Muscle layer of colon (tissue), 2 donors: ENCODE measurements around the gene PCDHGA11.
A peak's percentile ranks its signal among the peaks of the same experiment; 100 is the strongest.
"Not testable (repeated sequence)": the region's sequence is repeated elsewhere in the genome, so short reads cannot be mapped to it uniquely, and the experiment has no call there.

Experiments
- H3K27ac ChIP-seq: one replicate; pipeline ENCODE4 v1.7.0; 2013; ENCODE audit warnings: low read depth, mild to moderate bottlenecking, low read length, moderate library complexity
- H3K27me3 ChIP-seq, 2 donors: one replicate each; pipeline ENCODE4 v1.7.0; 2013; ENCODE audit warnings: low read length in 2 of 2, mild to moderate bottlenecking in 2 of 2; ENCODE audit not compliant: insufficient read depth in 2 of 2, control insufficient read depth in 1 of 2
- H3K36me3 ChIP-seq: one replicate; pipeline ENCODE4 v1.7.0; 2013; ENCODE audit warnings: mild to moderate bottlenecking, low read length; ENCODE audit not compliant: insufficient read depth
- H3K4me1 ChIP-seq: one replicate; pipeline ENCODE4 v1.7.0; 2013; ENCODE audit warnings: mild to moderate bottlenecking, low read length; ENCODE audit not compliant: insufficient read depth
- H3K4me3 ChIP-seq, 2 donors: one replicate each; pipeline ENCODE4 v1.7.0; 2013; ENCODE audit warnings: low read length in 2 of 2, low read depth in 1 of 2, mild to moderate bottlenecking in 1 of 2, moderate library complexity in 1 of 2
- H3K9ac ChIP-seq: one replicate; pipeline ENCODE4 v1.7.0; 2013; ENCODE audit warnings: low read length
- H3K9me3 ChIP-seq: one replicate; pipeline ENCODE4 v1.7.0; 2013; ENCODE audit warnings: mild to moderate bottlenecking, low read length
- donor health status: abdominal sarcoma.
- donor health status: Adenocarcinoma of cecum.

The PCDHGA11 gene

DNA sequence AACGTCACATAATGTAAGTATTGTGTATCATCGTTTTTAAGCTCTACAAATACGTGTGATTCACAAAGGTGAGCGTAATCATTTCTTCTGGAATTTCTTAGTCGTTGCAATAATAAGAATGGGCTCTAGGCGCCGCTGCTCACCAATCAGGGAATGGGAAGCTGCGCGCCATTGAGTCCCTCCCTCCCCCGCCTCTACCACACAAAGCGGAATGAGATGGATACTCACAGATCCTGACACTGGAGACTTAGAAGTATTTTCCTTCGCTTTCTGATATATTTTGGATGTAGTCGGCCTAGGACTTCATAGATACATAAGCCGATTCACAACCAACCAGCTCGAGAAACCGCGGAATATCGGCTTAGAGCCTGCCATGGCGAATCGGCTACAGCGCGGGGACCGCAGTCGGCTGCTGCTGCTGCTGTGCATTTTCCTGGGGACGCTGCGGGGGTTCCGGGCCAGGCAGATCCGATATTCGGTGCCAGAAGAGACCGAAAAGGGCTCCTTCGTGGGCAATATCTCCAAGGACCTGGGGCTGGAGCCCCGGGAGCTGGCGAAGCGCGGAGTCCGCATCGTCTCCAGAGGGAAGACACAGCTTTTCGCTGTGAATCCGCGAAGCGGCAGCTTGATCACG, at the start of gene PCDHGA11:
Gene PCDHGA11 (plus strand): TSS at position 197 of the 634 bp plus-strand sequence. CDS start 177 bp downstream, at position 374.
- no peaks in the 10 kb centered on the region for H3K27me3 ChIP-seq
- H3K4me3 ChIP-seq = peak within 1 kb of the TSS in 1 of 2 donors; percentile 51
- no peak within 1 kb of the TSS for H3K9ac ChIP-seq
- H3K9me3 ChIP-seq = peaks cover 73% of the 10 kb centered on the region
- H3K36me3 ChIP-seq = no peaks in the 10 kb centered on the region
- H3K27ac ChIP-seq = no peak within 1 kb of the TSS
- no peaks in the 10 kb centered on the region for H3K4me1 ChIP-seq

DNA sequence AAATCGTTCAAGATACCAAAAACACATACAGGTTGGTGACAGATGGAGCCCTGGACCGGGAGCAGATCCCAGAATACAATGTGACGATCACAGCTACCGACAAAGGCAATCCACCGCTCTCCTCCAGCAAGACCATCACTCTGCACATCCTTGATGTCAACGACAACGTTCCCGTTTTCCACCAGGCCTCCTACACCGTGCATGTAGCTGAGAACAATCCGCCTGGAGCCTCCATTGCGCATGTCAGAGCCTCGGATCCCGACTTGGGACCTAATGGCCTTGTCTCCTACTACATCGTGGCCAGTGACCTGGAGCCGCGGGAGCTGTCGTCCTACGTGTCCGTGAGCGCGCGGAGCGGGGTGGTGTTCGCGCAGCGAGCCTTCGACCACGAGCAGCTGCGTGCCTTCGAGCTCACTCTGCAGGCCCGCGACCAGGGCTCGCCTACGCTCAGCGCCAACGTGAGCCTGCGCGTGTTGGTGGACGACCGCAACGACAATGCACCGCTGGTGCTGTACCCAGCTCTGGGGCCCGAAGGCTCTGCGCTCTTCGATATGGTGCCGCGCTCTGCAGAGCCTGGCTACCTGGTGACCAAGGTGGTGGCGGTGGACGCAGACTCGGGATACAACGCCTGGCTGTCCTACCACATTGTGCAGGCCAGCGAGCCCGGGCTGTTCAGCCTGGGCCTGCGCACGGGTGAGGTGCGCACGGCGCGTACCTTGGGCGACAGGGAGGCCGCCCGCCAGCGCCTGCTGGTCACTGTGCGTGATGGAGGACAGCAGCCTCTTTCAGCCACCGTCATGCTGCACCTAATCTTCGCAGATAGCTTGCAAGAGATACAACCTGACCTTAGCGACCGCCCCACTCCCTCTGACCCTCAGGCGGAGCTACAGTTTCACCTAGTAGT, 49.0 kb upstream of the PCDHGA11 start:
- H3K4me1 ChIP-seq = no peaks in the 10 kb centered on the region
- H3K36me3 ChIP-seq = peaks cover 4% of the 10 kb centered on the region
- no peaks in the 10 kb centered on the region for H3K27me3 ChIP-seq
- no peak overlapping the region for H3K9ac ChIP-seq
- H3K27ac ChIP-seq = no peak overlapping the region
- peak overlapping the region; percentile 42 to 52 for H3K4me3 ChIP-seq
- peaks cover 65% of the 10 kb centered on the region for H3K9me3 ChIP-seq

DNA sequence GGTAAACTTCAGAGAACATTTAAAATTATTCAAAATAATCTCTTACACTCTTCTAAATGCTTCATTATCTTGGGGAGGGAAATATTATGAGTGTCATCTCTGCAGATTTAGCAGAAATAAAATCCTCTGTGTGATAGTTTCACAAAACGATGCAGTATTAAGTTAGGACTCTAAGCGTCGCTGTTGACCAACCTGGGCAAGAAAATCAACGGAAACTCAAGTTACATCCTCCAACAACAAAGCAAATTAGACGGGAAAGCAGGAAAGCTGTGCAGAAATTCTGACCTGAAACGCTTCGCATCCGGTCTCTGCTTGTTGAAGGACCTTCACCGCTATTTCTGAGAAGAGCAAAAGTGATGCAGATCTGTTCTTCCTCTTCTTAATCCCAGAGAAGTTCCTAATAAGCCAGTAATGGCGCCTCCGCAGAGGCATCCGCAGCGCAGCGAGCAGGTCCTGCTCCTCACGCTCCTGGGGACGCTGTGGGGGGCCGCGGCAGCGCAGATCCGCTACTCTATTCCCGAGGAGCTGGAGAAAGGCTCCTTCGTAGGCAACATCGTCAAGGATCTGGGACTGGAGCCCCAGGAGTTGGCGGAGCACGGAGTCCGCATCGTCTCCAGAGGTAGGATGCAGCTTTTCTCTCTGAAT, 47.1 kb upstream of the PCDHGA11 start, which contains the start of gene PCDHGA6:
Gene PCDHGA6 (plus strand): TSS at position 219 of the 645 bp plus-strand sequence. CDS start 193 bp downstream, at position 412.
- Histone ChIP-seq H3K27me3 (no peaks in the 10 kb centered on the region), H3K27ac (no peak within 1 kb of the TSS), H3K4me3 (peak within 1 kb of the TSS; percentile 25 to 42), H3K9ac (no peak within 1 kb of the TSS), H3K9me3 (peaks cover 77% of the 10 kb centered on the region), H3K4me1 (no peaks in the 10 kb centered on the region), H3K36me3 (peaks cover 4% of the 10 kb centered on the region)

DNA sequence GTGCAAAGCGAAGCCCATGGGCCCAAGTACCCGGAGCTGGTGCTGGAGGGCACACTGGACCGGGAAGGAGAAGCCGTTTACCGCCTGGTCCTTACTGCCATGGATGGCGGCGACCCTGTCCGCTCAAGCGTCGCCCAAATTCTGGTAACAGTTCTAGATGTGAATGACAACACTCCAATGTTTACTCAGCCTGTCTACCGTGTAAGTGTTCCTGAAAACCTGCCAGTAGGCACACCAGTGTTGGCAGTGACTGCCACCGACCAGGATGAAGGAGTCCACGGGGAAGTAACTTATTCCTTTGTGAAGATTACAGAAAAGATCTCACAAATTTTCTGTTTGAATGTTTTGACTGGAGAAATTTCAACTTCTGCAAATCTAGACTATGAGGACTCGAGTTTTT, 46.2 kb upstream of the PCDHGA11 start:
- Histone ChIP-seq H3K9me3 (peaks cover 73% of the 10 kb centered on the region), H3K36me3 (peaks cover 4% of the 10 kb centered on the region), H3K4me1 (no peaks in the 10 kb centered on the region), H3K27me3 (no peaks in the 10 kb centered on the region), H3K9ac (no peak overlapping the region), H3K27ac (no peak overlapping the region), H3K4me3 (peak overlapping the region; percentile 25 to 28)

GRCh38 chr5:141375444-141376155, 45.3 kb upstream of the PCDHGA11 start:
- not testable (repeated sequence) for H3K9ac ChIP-seq, H3K27ac ChIP-seq, H3K36me3 ChIP-seq, H3K27me3 ChIP-seq, H3K4me1 ChIP-seq
- peak overlapping the region in 1 of 2 donors; percentile 38 for H3K4me3 ChIP-seq
- H3K9me3 ChIP-seq = peaks cover 68% of the 10 kb centered on the region

DNA sequence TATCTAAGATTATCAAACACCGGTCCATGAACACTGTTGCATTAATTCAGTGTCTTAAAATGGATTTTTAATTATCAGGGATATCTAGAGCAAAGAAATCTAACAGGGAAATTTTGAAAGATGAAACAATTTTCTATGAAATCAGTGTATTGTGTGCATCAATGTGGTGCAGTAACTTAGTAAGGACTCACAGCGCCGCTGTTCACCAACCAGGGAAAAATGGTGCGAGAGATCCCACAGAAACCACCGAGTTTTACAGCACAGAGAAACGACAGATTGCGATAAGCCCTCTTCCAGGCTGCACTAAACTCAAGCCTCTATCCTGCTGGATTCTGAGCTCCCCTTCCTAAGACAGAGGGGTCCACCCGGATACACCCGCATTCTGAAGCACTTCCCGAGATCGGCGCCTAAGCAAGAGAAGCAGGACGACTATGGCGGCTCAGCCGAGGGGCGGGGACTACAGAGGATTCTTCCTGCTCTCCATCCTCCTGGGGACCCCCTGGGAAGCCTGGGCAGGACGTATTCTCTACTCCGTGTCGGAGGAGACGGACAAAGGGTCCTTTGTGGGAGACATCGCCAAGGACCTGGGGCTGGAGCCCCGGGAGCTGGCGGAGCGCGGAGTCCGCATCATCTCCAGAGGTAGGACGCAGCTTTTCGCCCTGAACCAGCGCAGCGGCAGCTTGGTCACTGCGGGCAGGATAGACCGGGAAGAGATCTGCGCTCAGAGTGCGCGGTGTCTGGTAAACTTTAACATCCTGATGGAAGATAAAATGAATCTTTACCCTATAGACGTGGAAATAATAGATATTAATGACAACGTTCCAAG, 38.2 kb upstream of the PCDHGA11 start, which contains the start of gene PCDHGA7:
Gene PCDHGA7 (plus strand): TSS at position 274 of the 826 bp plus-strand sequence. CDS start 158 bp downstream, at position 432.
- H3K4me1 ChIP-seq = no peaks in the 10 kb centered on the region
- no peak within 1 kb of the TSS for H3K27ac ChIP-seq
- no peaks in the 10 kb centered on the region for H3K27me3 ChIP-seq
- H3K9ac ChIP-seq = no peak within 1 kb of the TSS
- H3K9me3 ChIP-seq = peaks cover 73% of the 10 kb centered on the region
- H3K4me3 ChIP-seq = peak within 1 kb of the TSS; percentile 12 to 47
- no peaks in the 10 kb centered on the region for H3K36me3 ChIP-seq

DNA sequence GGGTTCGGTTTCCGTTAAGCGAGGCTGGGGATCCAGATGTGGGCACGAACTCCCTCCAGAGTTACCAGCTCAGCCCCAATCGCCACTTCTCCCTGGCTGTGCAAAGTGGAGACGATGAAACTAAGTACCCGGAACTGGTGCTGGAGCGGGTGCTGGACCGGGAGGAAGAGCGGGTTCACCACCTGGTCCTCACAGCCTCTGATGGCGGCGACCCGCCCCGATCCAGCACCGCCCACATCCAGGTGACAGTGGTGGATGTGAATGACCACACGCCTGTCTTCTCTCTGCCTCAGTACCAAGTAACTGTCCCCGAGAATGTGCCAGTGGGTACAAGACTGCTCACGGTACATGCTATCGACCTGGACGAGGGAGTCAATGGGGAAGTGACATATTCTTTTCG, 37.5 kb upstream of the PCDHGA11 start:
- Histone ChIP-seq H3K9ac (no peak overlapping the region), H3K4me1 (no peaks in the 10 kb centered on the region), H3K36me3 (no peaks in the 10 kb centered on the region), H3K4me3 (peak overlapping the region; percentile 12 to 47), H3K27me3 (no peaks in the 10 kb centered on the region), H3K9me3 (peaks cover 69% of the 10 kb centered on the region), H3K27ac (no peak overlapping the region)

DNA sequence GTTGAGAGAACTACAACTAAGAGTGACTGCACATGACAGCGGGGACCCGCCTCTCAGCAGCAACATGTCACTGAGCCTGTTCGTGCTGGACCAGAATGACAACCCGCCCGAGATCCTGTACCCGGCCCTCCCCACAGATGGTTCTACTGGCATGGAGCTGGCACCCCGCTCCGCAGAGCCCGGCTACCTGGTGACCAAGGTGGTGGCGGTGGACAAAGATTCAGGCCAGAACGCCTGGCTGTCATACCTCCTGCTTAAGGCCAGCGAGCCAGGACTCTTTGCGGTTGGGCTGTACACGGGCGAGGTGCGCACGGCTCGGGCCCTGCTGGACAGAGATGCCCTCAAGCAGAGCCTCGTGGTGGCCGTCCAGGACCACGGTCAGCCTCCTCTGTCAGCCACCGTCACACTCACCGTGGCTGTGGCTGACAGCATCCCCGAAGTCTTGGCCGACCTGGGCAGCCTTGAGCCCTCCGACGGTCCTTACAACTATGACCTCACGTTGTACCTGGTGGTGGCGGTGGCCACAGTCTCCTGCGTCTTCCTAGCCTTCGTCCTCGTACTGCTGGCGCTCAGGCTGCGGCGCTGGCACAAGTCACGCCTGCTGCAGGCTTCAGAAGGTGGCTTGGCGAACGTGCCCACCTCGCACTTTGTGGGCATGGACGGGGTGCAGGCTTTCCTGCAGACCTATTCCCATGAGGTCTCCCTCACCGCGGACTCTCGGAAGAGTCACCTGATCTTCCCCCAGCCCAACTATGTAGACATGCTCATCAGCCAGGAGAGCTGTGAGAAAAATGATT, 36.2 kb upstream of the PCDHGA11 start:
- H3K4me3 ChIP-seq = peak overlapping the region in 1 of 2 donors; percentile 16
- no peaks in the 10 kb centered on the region for H3K4me1 ChIP-seq
- H3K27ac ChIP-seq = no peak overlapping the region
- H3K27me3 ChIP-seq = no peaks in the 10 kb centered on the region
- H3K36me3 ChIP-seq = no peaks in the 10 kb centered on the region
- H3K9ac ChIP-seq = no peak overlapping the region
- peaks cover 78% of the 10 kb centered on the region for H3K9me3 ChIP-seq

DNA sequence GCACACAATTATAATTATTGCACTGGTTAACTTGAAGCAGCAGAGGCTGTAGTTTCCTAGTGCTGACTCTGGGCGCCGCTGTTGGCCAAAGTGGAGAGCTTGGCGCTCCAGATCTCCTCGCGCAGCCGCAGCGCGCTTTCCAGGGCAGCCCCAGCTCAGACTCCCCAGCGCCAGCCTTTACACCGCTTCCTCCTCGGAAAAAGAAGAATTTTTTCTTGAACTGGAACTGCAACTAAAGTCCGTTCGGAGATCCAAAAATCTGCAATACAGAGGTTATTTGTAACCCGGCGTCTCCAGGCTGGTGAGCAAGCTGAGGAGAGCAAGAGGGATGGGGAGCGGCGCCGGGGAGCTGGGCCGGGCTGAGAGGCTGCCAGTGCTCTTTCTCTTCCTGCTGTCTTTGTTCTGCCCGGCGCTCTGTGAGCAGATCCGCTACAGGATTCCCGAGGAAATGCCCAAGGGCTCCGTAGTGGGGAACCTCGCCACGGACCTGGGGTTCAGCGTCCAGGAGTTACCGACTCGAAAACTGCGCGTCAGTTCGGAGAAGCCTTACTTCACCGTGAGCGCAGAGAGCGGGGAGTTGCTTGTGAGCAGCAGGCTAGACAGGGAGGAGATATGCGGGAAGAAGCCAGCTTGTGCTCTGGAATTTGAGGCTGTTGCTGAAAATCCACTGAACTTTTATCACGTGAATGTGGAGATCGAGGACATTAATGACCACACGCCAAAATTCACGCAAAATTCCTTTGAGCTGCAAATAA, 33.1 kb upstream of the PCDHGA11 start, which contains the start of gene PCDHGB4:
Gene PCDHGB4 (plus strand): TSS at position 142 of the 755 bp plus-strand sequence. CDS start 187 bp downstream, at position 329.
- H3K27me3 ChIP-seq, H3K36me3 ChIP-seq, H3K4me1 ChIP-seq, H3K9ac ChIP-seq, H3K27ac ChIP-seq: not testable (repeated sequence)
- Histone ChIP-seq H3K9me3 (peaks cover 80% of the 10 kb centered on the region), H3K4me3 (peak within 1 kb of the TSS in 1 of 2 donors; percentile 33)
